Endothelial cell of umbilical vein (primary cell): ENCODE results near the gene MRPL21. TPM values are rescaled to one million over a fixed set of nuclear protein-coding genes. Genes with fewer than 3 reads are reported as not detected.

Experiments used
- BruUV-seq: library from RNA; stranded (reverse); fragments of 400-500 nt; replicated peaks from 2 replicates; lab custom pipeline; 2021; lab: Mats Ljungman, UMichigan
- CTCF ChIA-PET: fragments of 300-600, 350-600 bp; sonication (Branson Sonifier 250); formaldehyde crosslinking; loops from one replicate; lab custom pipeline; 2021; ENCODE audit warnings: antibody characterized with exemption, inconsistent platforms; lab: Charles Lee
- POLR2A ChIA-PET: fragments of 300-600, 350-600 bp; sonication (Branson Sonifier 250); formaldehyde crosslinking; loops from one replicate; lab custom pipeline; 2021; ENCODE audit warnings: antibody characterized with exemption, inconsistent platforms; lab: Charles Lee
- DNase-seq: peaks from one replicate; pipeline ENCODE4 v3.0.0-alpha.2; 2011; ENCODE audit warnings: low read depth, low spot score
- FAIRE-seq: peaks from 2 replicates; lab custom pipeline; 2011; peaks lifted over from hg19 to GRCh38; lab: Jason Lieb, UNC
- H2AFZ ChIP-seq: 2 replicates; pipeline ENCODE4 v1.6.0; 2012; ENCODE audit warnings: low read depth, low read length, control low read depth, inconsistent platforms
- H3K27ac ChIP-seq: 2 replicates; pipeline ENCODE4 v1.5.1; 2011; ENCODE audit warnings: low read depth, mild to moderate bottlenecking, control low read depth, low read length, moderate library complexity; ENCODE audit not compliant: insufficient read depth
- H3K27me3 ChIP-seq, 2 experiments: 2 replicates each; pipeline versions ENCODE4 v1.6.0 to v1.6.1; 2011; ENCODE audit warnings: low read length in 2 of 2, mixed read lengths in 1 of 2; ENCODE audit not compliant: control insufficient read depth in 2 of 2, insufficient read depth in 2 of 2
- H3K36me3 ChIP-seq, 2 experiments: 2 replicates in 1 of 2; 3 replicates in 1 of 2; pipeline ENCODE4 v1.5.1; 2011; ENCODE audit warnings: low read length in 2 of 2, mild to moderate bottlenecking in 1 of 2, moderate library complexity in 1 of 2; ENCODE audit not compliant: control insufficient read depth in 2 of 2, insufficient read depth in 2 of 2; ENCODE audit errors: extremely low read depth in 1 of 2
- H3K4me1 ChIP-seq: 3 replicates; pipeline ENCODE4 v1.5.1; 2011; ENCODE audit warnings: mild to moderate bottlenecking, low read length; ENCODE audit not compliant: control insufficient read depth, insufficient read depth; ENCODE audit errors: extremely low read depth
- H3K4me2 ChIP-seq: 2 replicates; pipeline ENCODE4 v1.6.1; 2011; ENCODE audit warnings: low read length, control low read depth, mixed read lengths; ENCODE audit not compliant: insufficient read depth
- H3K4me3 ChIP-seq, 3 experiments: fragments of 200-600 bp in 1 of 3; sonication (generic), shearing (Covaris generic) in 1 of 3; replicated peaks in 1 of 3; 2 replicates each; pipeline ENCODE4 v1.5.1; 2011 to 2016; ENCODE audit warnings: control low read depth in 3 of 3, low read length in 3 of 3, mild to moderate bottlenecking in 2 of 3, inconsistent platforms in 1 of 3, low read depth in 1 of 3, moderate library complexity in 1 of 3; ENCODE audit not compliant: insufficient read depth in 1 of 3
- H3K79me2 ChIP-seq: 2 replicates; pipeline ENCODE4 v1.6.0; 2012; ENCODE audit warnings: low read length, inconsistent platforms; ENCODE audit not compliant: control insufficient read depth, insufficient read depth
- H3K9ac ChIP-seq: replicated peaks from 2 replicates; pipeline ENCODE3; 2011; ENCODE audit warnings: low read length, control low read depth; ENCODE audit not compliant: insufficient read depth; ENCODE audit errors: extremely low read depth
- H3K9me1 ChIP-seq: replicated peaks from 3 replicates; pipeline ENCODE4 v1.6.0; 2011; ENCODE audit warnings: mild to moderate bottlenecking, low read length; ENCODE audit not compliant: control insufficient read depth, insufficient read depth; ENCODE audit errors: extremely low read depth
- H3K9me3 ChIP-seq: replicated peaks from 2 replicates; pipeline ENCODE4 v1.5.1; 2012; ENCODE audit warnings: low read length, inconsistent platforms; ENCODE audit not compliant: control insufficient read depth, insufficient read depth
- H4K20me1 ChIP-seq: replicated peaks from 2 replicates; pipeline ENCODE3; 2011; ENCODE audit warnings: mild to moderate bottlenecking, low read length; ENCODE audit not compliant: control insufficient read depth, insufficient read depth; ENCODE audit errors: extremely low read depth
- EZH2 ChIP-seq: IDR thresholded peaks from 2 replicates; pipeline ENCODE4 v1.6.1; 2012; ENCODE audit warnings: borderline replicate concordance, low read depth, mild to moderate bottlenecking, moderate library complexity, low read length, inconsistent platforms; ENCODE audit not compliant: severe bottlenecking
- FOS ChIP-seq: IDR thresholded peaks from 2 replicates; pipeline ENCODE4 v1.6.1; 2011; ENCODE audit warnings: mild to moderate bottlenecking, low read length, moderate library complexity, borderline replicate concordance; ENCODE audit not compliant: insufficient read depth
- POLR2AphosphoS5 ChIP-seq: IDR thresholded peaks from 2 replicates; pipeline ENCODE4 v1.6.1; 2012; ENCODE audit warnings: low read depth, mild to moderate bottlenecking, control low read depth, low read length, moderate library complexity; ENCODE audit not compliant: insufficient read depth
- dilution Hi-C: fragments of 300-500 bp; cut with MboI; formaldehyde crosslinking; loops from one replicate; pipeline ENCODE4 v1.15.0; 2019; ENCODE audit warnings: low sequenced_read_pairs; ENCODE audit not compliant: extremely low pct_ligation_motif_present
- intact Hi-C: fragments of 100-400 bp; cut with micrococcal nuclease; formaldehyde crosslinking; loops from one replicate; pipeline ENCODE4 v1.10.0; 2022
- polyA plus RNA-seq, 4 experiments: library from polyadenylated mRNA; depleted of rRNA in 3 of 4; stranded (reverse) in 3 of 4; unstranded in 1 of 4; fragments of >200 nt; gene quantifications; 2 replicates each; pipeline versions ENCODE4 v1.2.1 to v1.2.3, GENCODE V29; 2011 to 2012; ENCODE audit warnings: missing spikeins in 1 of 4
- total RNA-seq: library from RNA; stranded (reverse); gene quantifications from 2 replicates; pipeline ENCODE4 v1.2.3, GENCODE V29; 2021
- TF ChIP-seq, protein P1 (sequence below): IDR thresholded peaks from 2 replicates; pipeline ENCODE4 v1.6.1; 2011; ENCODE audit not compliant: insufficient read depth, insufficient read length
- TF ChIP-seq, protein P2 (sequence below), 2 donors: IDR thresholded peaks; 1 replicate in 1 of 2; 2 replicates in 1 of 2; pipeline ENCODE4 v1.5.1; 2011; ENCODE audit warnings: low read length in 2 of 2, mild to moderate bottlenecking in 2 of 2, moderate library complexity in 2 of 2, control low read depth in 1 of 2, inconsistent platforms in 1 of 2, low read depth in 1 of 2; ENCODE audit not compliant: insufficient read depth in 1 of 2; ENCODE audit errors: extremely low read depth in 1 of 2

The MRPL21 gene
- total and polyA plus RNA-seq, 2 donors (not counting 3 experiments of a cell fraction or from before 2014, with no cell fraction given) = 52.2 to 65.5 TPM

DNA sequence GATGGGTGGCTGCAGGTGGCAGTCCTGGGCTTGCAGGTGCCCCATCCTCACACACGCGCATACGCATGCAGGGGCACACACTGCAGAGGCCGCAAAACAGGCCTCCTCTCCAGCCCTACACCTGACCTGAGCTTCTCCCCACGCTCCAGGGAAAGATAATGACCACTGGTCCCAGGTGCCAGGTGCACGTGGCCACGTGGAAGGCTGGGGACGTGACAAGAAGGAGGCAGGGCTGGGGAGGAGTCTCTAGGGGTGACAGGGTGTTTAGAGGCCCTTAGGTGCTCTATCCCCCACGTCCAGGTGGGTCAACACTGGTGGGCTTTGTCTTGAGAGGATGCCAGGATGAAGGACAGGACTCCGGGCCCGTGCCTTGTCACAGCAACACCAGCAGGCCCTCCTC lies 38.4 kb downstream of the MRPL21 start:
- TF ChIP-seq, protein P1, sequence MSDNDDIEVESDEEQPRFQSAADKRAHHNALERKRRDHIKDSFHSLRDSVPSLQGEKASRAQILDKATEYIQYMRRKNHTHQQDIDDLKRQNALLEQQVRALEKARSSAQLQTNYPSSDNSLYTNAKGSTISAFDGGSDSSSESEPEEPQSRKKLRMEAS = no peak
- TF ChIP-seq FOS (no peak), EZH2 (no peak), POLR2AphosphoS5 (no peak)
- TF ChIP-seq, protein P2, sequence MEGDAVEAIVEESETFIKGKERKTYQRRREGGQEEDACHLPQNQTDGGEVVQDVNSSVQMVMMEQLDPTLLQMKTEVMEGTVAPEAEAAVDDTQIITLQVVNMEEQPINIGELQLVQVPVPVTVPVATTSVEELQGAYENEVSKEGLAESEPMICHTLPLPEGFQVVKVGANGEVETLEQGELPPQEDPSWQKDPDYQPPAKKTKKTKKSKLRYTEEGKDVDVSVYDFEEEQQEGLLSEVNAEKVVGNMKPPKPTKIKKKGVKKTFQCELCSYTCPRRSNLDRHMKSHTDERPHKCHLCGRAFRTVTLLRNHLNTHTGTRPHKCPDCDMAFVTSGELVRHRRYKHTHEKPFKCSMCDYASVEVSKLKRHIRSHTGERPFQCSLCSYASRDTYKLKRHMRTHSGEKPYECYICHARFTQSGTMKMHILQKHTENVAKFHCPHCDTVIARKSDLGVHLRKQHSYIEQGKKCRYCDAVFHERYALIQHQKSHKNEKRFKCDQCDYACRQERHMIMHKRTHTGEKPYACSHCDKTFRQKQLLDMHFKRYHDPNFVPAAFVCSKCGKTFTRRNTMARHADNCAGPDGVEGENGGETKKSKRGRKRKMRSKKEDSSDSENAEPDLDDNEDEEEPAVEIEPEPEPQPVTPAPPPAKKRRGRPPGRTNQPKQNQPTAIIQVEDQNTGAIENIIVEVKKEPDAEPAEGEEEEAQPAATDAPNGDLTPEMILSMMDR (IDR thresholded peaks at IDR 0.05; ENCODE audit: extremely low read depth in 1 of 2, insufficient read depth in 1 of 2, low read depth in 1 of 2, low read length in 2 of 2) = no peak

More for the DNA sequence above, 38.4 kb downstream of the MRPL21 start:
- no TSS peak for BruUV-seq
- intact Hi-C loops = loop anchor here (5.0 kb wide), 1 partner anchor 38 kb away; no protein-coding TSS in a partner anchor
- H3K9me1 ChIP-seq = no peaks in the 10 kb centered on the region
- DNase-seq = no peak
- H2AFZ ChIP-seq = no peak overlapping the region
- H3K9me3 ChIP-seq = no peaks in the 10 kb centered on the region
- H3K4me2 ChIP-seq = no peak overlapping the region
- H3K4me3 ChIP-seq = no peak overlapping the region
- no peak overlapping the region for H3K9ac ChIP-seq
- H3K36me3 ChIP-seq = no peaks in the 10 kb centered on the region
- CTCF ChIA-PET = no interaction called here
- no peaks in the 10 kb centered on the region for H3K27me3 ChIP-seq
- POLR2A ChIA-PET = no interaction called here
- FAIRE-seq = no peak
- no peaks in the 10 kb centered on the region for H3K79me2 ChIP-seq
- H3K4me1 ChIP-seq = peaks cover 6% of the 10 kb centered on the region
- no peak overlapping the region for H3K27ac ChIP-seq
- dilution Hi-C loops = no loop called here
- no peaks in the 10 kb centered on the region for H4K20me1 ChIP-seq
